ENCODE results near the gene CACNA2D4. TPM values are rescaled to one million over a fixed set of nuclear protein-coding genes. Genes with fewer than 3 reads are reported as not detected.

Gene CACNA2D4
- total and polyA plus RNA-seq, 11 donors = 0.10 to 9.0 (median 1.2) TPM

DNA sequence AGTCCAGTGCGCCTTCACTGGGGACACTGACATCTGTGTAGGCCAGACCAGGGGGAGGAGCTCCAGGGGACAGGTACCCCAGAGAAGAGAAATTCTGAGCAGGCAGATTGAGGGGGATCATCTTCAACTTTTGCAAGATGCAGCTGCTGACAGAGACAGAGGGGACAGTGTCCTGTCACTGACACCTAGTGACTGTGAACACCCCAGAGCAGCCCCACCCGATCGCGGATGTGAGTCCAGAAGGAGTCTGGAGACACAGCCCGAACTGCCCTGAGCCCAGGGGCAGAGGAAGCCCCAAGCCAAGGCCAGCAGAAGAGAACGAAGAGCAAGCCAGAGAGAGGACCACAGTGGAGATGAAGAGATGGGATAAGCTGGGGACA, 119.8 kb downstream of the CACNA2D4 start:
- no peaks in the 10 kb centered on the region for H3K36me3 ChIP-seq
- WGBS, 4 donors = 83 to 88% (median 87%) methylated on average over 2 to 6 of the region's 6 CpGs
- H3K4me3 ChIP-seq = no peak overlapping the region
- TF ChIP-seq CTCF (IDR thresholded peaks at IDR 0.05) (no peak), POLR2A (IDR thresholded peaks at IDR 0.05) (no peak)
- no peaks in the 10 kb centered on the region for H3K27me3 ChIP-seq
- intact Hi-C loops (cut with DNase I) = loop anchor here in 8 of 10 donors (5.0 to 10.0 kb wide), 8 partner anchors 229 to 986 kb away; partner anchors contain the start of gene CACNA1C (in 1 of the 8)
- no peak for ATAC-seq
- no peaks in the 10 kb centered on the region for H3K9me3 ChIP-seq
- no peak for DNase-seq
- peaks cover 8 to 36% (median 20%) of the 10 kb centered on the region in 12 donors for H3K4me1 ChIP-seq
- H3K27ac ChIP-seq = no peak overlapping the region

DNA sequence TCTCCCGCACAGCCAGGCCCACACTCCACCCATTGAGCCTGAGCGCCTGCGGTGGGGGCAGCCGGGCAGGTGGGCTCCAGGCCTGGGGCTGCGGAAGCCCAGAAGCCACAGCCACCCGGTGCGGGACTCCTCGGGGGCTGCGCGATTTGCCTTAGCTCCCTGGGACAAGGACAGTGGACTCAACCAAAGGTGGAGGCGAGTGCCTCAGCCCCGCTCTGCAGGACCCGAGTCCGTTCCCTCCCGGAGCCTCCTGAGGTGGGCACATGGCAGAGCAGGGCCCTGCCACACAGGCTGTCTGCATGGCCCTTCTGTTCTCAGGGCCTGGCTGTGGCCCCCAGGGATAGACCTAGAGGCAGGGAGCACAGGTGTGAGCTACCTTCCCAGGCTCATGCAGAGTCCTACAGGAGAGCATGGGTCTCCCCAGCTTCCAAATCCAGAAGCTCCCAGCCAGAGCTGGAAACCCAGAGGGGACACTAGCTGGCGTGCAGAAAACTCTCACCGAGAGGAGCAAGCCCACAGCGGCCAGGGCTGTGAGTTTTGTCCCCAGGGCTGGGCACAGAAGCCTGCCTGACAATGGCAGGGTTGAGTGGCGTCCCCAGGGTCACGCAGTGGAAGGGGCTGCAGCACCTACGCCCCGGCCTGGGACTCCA, 120.3 kb downstream of the CACNA2D4 start:
- Histone ChIP-seq H3K4me3 (peak overlapping the region in 2 of 12 donors; percentile 65 to 79), H3K4me1 (peaks cover 8 to 39% (median 21%) of the 10 kb centered on the region in 12 donors), H3K36me3 (no peaks in the 10 kb centered on the region), H3K27me3 (no peaks in the 10 kb centered on the region), H3K9me3 (no peaks in the 10 kb centered on the region), H3K27ac (peak overlapping the region in 7 of 12 donors; percentile 71 to 95 (median 85))
- ATAC-seq (no peak), DNase-seq (peak in 3 of 5 donors; percentile 15 to 55 (median 25))
- TF ChIP-seq POLR2A (IDR thresholded peaks at IDR 0.05) = no peak
- TF ChIP-seq CTCF (IDR thresholded peaks at IDR 0.05) = no peak
- intact Hi-C loops (cut with DNase I) = loop anchor here in 9 of 10 donors (2.0 to 10.0 kb wide), 11 partner anchors 141 to 987 kb away; partner anchors contain the start of gene CACNA1C (in 1 of the 9)
- WGBS, 4 donors = 89 to 98% (median 93%) methylated on average over 7 to 22 of the region's 22 CpGs

- H3K4me1 ChIP-seq = peaks cover 8 to 39% (median 21%) of the 10 kb centered on the region in 12 donors
- intact Hi-C loops (cut with DNase I) = loop anchor here in 9 of 10 donors (2.0 to 10.0 kb wide), 11 partner anchors 142 to 988 kb away; partner anchors contain the start of gene CACNA1C (in 1 of the 9)
- no peaks in the 10 kb centered on the region for H3K9me3 ChIP-seq
- ATAC-seq (peak in 3 of 4 donors; percentile 32 to 43 (median 41)), DNase-seq (peak; percentile 65 to 89 (median 74))
- TF ChIP-seq POLR2A (IDR thresholded peaks at IDR 0.05) = peak in 1 of 2 donors; percentile 35
- TF ChIP-seq CTCF (IDR thresholded peaks at IDR 0.05) = no peak
- no peaks in the 10 kb centered on the region for H3K36me3 ChIP-seq
- peak overlapping the region; percentile 23 to 95 (median 84) for H3K27ac ChIP-seq
- 41 to 57% (median 50%) methylated on average over 36 to 71 of the region's 71 CpGs for WGBS, 4 donors
- H3K4me3 ChIP-seq = peak overlapping the region; percentile 47 to 79 (median 64)
- no peaks in the 10 kb centered on the region for H3K27me3 ChIP-seq
These were observed 121.2 kb downstream of the CACNA2D4 start for GRCh38 chr12:1797011-1797901.

All from heart left ventricle (tissue), 16 donors.